ENCODE measurements around the gene MMP11.

DNA sequence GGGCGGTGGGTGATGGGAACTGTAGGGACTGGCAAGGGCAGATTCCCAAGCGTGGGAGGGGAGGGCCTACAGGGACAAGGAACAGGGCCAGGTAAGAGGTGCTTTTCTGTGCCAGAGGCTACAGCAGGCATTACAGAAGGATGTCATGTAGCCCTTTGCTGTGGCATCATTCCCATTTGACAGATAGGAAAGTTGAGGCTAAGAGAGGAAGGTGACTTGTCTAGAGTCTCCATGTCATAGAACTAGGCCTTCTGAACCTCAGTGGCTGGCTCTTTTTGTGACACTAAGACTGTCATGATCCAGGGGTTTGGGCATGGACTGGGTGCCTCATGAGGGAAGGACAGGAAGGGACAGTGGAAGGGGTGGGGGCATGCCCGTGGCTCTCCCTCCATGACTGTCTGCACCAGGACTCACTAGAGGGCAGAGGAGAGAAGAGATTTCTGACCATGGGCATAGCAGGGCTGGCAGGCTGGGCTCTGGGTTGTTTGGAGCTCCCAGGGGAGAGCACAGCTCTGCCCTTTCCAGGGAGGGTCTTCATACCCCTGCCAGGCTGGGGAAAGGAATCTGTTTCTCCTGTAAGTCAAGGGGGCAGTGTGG is 3.2 kb downstream of the MMP11 start:
- TF ChIP-seq CTCF (IDR thresholded peaks at IDR 0.05; ENCODE audit: low read depth, low read length) (no peak), POLR2A (IDR thresholded peaks at IDR 0.05; ENCODE audit: extremely low read depth, insufficient read length) (no peak), MAX (IDR thresholded peaks at IDR 0.05; ENCODE audit: low read depth, low read length) (no peak), MYC (IDR thresholded peaks at IDR 0.05; ENCODE audit: low read depth, low read length) (no peak)
